Spleen (tissue), 7 donors: Measurements from ENCODE around the gene CNTNAP2.

Experiments
- POLR2A ChIP-seq, 3 donors: fragments of 450-650 bp; IDR thresholded peaks; one replicate each; pipeline ENCODE4 v1.5.1; 2017; ENCODE audit warnings: antibody characterized with exemption in 3 of 3, mild to moderate bottlenecking in 1 of 3
- POLR2AphosphoS5 ChIP-seq, 3 donors: sonication (generic); formaldehyde crosslinking; IDR thresholded peaks; one replicate each; pipeline ENCODE4 v1.5.1; 2017; ENCODE audit warnings: antibody characterized with exemption in 3 of 3
- TF ChIP-seq, protein P1 (sequence below), 11 experiments: fragments of 200-600 bp in 7 of 11; fragments of 450-650 bp in 4 of 11; sonication (generic) in 4 of 11; IDR thresholded peaks in 8 of 11; conservative IDR thresholded peaks in 3 of 11; 1 replicate in 7 of 11; 2 replicates in 4 of 11; pipeline versions ENCODE4 v1.4.0 to v1.8.0; 2016 to 2021; ENCODE audit warnings: antibody characterized with exemption in 11 of 11, inconsistent platforms in 4 of 11, mild to moderate bottlenecking in 1 of 11
- donor health status: DM: no; HTN: no; CAD: no; lungs with moderate emphysema.
- donor health status: DM: no; HTN: no; CAD: no.
- donor health status: DM: no; HTN: no; CAD: no.

DNA sequence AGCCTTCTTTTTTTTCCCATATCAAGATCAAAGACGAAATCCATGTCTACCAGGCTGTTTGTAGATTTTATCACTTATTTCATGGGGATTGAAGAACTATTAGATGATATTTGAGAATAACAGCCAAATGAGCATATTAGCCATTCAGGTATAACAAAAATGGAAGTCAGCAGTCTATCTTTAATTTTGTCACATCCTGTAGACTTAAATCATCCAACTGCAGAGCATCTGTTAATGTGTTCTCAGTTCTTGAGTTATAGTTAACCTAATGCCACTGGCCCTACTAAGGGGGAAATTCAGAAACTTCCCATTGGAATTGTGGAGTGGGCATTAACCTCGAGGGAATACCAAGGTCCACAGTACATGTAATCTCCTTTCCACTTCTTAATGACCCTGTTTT lies 380.1 kb downstream of the CNTNAP2 start:
- TF ChIP-seq, protein P1, sequence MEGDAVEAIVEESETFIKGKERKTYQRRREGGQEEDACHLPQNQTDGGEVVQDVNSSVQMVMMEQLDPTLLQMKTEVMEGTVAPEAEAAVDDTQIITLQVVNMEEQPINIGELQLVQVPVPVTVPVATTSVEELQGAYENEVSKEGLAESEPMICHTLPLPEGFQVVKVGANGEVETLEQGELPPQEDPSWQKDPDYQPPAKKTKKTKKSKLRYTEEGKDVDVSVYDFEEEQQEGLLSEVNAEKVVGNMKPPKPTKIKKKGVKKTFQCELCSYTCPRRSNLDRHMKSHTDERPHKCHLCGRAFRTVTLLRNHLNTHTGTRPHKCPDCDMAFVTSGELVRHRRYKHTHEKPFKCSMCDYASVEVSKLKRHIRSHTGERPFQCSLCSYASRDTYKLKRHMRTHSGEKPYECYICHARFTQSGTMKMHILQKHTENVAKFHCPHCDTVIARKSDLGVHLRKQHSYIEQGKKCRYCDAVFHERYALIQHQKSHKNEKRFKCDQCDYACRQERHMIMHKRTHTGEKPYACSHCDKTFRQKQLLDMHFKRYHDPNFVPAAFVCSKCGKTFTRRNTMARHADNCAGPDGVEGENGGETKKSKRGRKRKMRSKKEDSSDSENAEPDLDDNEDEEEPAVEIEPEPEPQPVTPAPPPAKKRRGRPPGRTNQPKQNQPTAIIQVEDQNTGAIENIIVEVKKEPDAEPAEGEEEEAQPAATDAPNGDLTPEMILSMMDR (IDR thresholded peaks at IDR 0.05 in 8 of 11, conservative IDR thresholded peaks at IDR 0.05 in 3 of 11), result no peak
- TF ChIP-seq POLR2A (IDR thresholded peaks at IDR 0.05) (no peak), POLR2AphosphoS5 (IDR thresholded peaks at IDR 0.05) (no peak)
